ENCODE data around the gene NUDT19.
"Not testable (repeated sequence)": the region's sequence is repeated elsewhere in the genome, so short reads cannot be mapped to it uniquely, and the experiment has no call there.

Gene NUDT19

GRCh38 chr19:32691291-32691951 is at the start of gene NUDT19:
Gene NUDT19, plus strand, starts transcription at chr19:32691821. Its CDS starts 140 bp downstream, at chr19:32691961.
- DNase-seq, result peak; percentile 84

- no peak for DNase-seq
Observed at GRCh38 chr19:32642771-32643170, 48.9 kb upstream of the NUDT19 start.

- DNase-seq, result no peak
Observed at GRCh38 chr19:32646556-32646955, 45.1 kb upstream of the NUDT19 start.

GRCh38 chr19:32647361-32647760 is 44.3 kb upstream of the NUDT19 start:
- DNase-seq, result no peak

- no peak for DNase-seq
Observed at GRCh38 chr19:32649751-32650150, 41.9 kb upstream of the NUDT19 start.

GRCh38 chr19:32650671-32651070 is 41.0 kb upstream of the NUDT19 start:
- DNase-seq, result no peak

GRCh38 chr19:32651729-32652140 is 39.9 kb upstream of the NUDT19 start:
- DNase-seq, result peak; percentile 80

GRCh38 chr19:32652331-32652730 is 39.3 kb upstream of the NUDT19 start:
- DNase-seq, result not testable (repeated sequence)

GRCh38 chr19:32652894-32653598 is 38.6 kb upstream of the NUDT19 start:
- DNase-seq, result no peak

- no peak for DNase-seq
Observed at GRCh38 chr19:32653599-32653915, 38.1 kb upstream of the NUDT19 start.

GRCh38 chr19:32656379-32656778 is 35.2 kb upstream of the NUDT19 start:
- DNase-seq, result not testable (repeated sequence)

GRCh38 chr19:32658075-32658474 is 33.5 kb upstream of the NUDT19 start:
- no peak for DNase-seq

GRCh38 chr19:32658527-32658926 is 33.1 kb upstream of the NUDT19 start:
- DNase-seq, result no peak

- DNase-seq, result no peak
Observed at GRCh38 chr19:32661318-32661717, 30.3 kb upstream of the NUDT19 start.

GRCh38 chr19:32662186-32662585 is 29.4 kb upstream of the NUDT19 start:
- DNase-seq, result no peak

- DNase-seq, result no peak
Observed at GRCh38 chr19:32666084-32666483, 25.5 kb upstream of the NUDT19 start.

- DNase-seq, result no peak
Observed at GRCh38 chr19:32669310-32669709, 22.3 kb upstream of the NUDT19 start.

GRCh38 chr19:32671883-32672593 is 19.6 kb upstream of the NUDT19 start:
- no peak for DNase-seq

- DNase-seq, result no peak
Observed at GRCh38 chr19:32672841-32673240, 18.8 kb upstream of the NUDT19 start.

- DNase-seq, result no peak
Observed at GRCh38 chr19:32673573-32673972, 18.0 kb upstream of the NUDT19 start.

- peak; percentile 50 for DNase-seq
Observed at GRCh38 chr19:32674153-32674930, 17.3 kb upstream of the NUDT19 start.

- DNase-seq, result peak; percentile 95
Observed at GRCh38 chr19:32674931-32675719, 16.5 kb upstream of the NUDT19 start, which contains the start of gene ANKRD27. Gene ANKRD27, minus strand, starts transcription at chr19:32675180. Its CDS starts 16,165 bp downstream, at chr19:32659015.
